SK-N-SH treated with all-trans-retinoic acid at 6 μM for 48 hours (cell line): ENCODE data around the gene ELAPOR1.

ENCODE experiments used
- ATAC-seq: fragments of 200-7000 bp; cut with Tn5 transposase; 3 replicates; pipeline ENCODE4 v1.9.1; 2020; ENCODE audit warnings: mild to moderate bottlenecking, moderate library complexity
- ARNTL ChIP-seq: fragments of 450-650 bp; formaldehyde crosslinking; IDR thresholded peaks from 2 replicates; pipeline ENCODE4 v1.5.0; 2020; ENCODE audit warnings: low read depth, mild to moderate bottlenecking, moderate library complexity, borderline replicate concordance
- BACH2 ChIP-seq: fragments of 250-450 bp; sonication (Bioruptor Pico); IDR thresholded peaks from 2 replicates; pipeline ENCODE4 v1.9.0; 2021; ENCODE audit warnings: mild to moderate bottlenecking, borderline replicate concordance
- CREB5 ChIP-seq: fragments of 250-450 bp; sonication (Bioruptor Pico); IDR thresholded peaks from 2 replicates; pipeline ENCODE4 v1.5.1; 2020; ENCODE audit warnings: low read depth, mild to moderate bottlenecking, moderate library complexity
- CSDC2 ChIP-seq: fragments of 250-450 bp; sonication (Bioruptor Pico); IDR thresholded peaks from 2 replicates; pipeline ENCODE4 v1.5.0; 2020; ENCODE audit warnings: mild to moderate bottlenecking, moderate library complexity
- CSRNP3 ChIP-seq: fragments of 250-450 bp; sonication (Bioruptor Pico); IDR thresholded peaks from 2 replicates; pipeline ENCODE4 v1.5.1; 2021; ENCODE audit warnings: mild to moderate bottlenecking, moderate library complexity
- ESRRG ChIP-seq: fragments of 250-450 bp; sonication (Bioruptor Pico); IDR thresholded peaks from 2 replicates; pipeline ENCODE4 v1.6.1; 2021; ENCODE audit warnings: mild to moderate bottlenecking
- GLIS3 ChIP-seq: fragments of 250-450 bp; sonication (Bioruptor Pico); IDR thresholded peaks from 2 replicates; pipeline ENCODE4 v1.5.0; 2020; ENCODE audit warnings: mild to moderate bottlenecking, moderate library complexity
- OSR1 ChIP-seq: fragments of 250-450 bp; sonication (Bioruptor Pico); IDR thresholded peaks from 2 replicates; pipeline ENCODE4 v1.8.0; 2022; ENCODE audit warnings: moderate library complexity, mild to moderate bottlenecking, inconsistent platforms
- PPARA ChIP-seq: fragments of 250-450 bp; sonication (Bioruptor Pico); IDR thresholded peaks from 2 replicates; pipeline ENCODE4 v1.5.0; 2020; ENCODE audit warnings: mild to moderate bottlenecking, borderline replicate concordance
- RARB ChIP-seq: fragments of 250-450 bp; sonication (Bioruptor Pico); IDR thresholded peaks from 2 replicates; pipeline ENCODE4 v1.8.0; 2021; ENCODE audit warnings: mild to moderate bottlenecking, moderate library complexity
- SNAI2 ChIP-seq: fragments of 250-450 bp; sonication (Bioruptor Pico); IDR thresholded peaks from 2 replicates; pipeline ENCODE4 v1.5.0; 2020; ENCODE audit warnings: mild to moderate bottlenecking, moderate library complexity
- TOX ChIP-seq: fragments of 250-450 bp; sonication (Bioruptor Pico); IDR thresholded peaks from 2 replicates; pipeline ENCODE4 v1.8.0; 2021; ENCODE audit warnings: mild to moderate bottlenecking, moderate library complexity, borderline replicate concordance
- ZC3H10 ChIP-seq: fragments of 250-450 bp; sonication (Bioruptor Pico); IDR thresholded peaks from 2 replicates; pipeline ENCODE4 v1.5.1; 2021; ENCODE audit warnings: mild to moderate bottlenecking, moderate library complexity
- ZFP3 ChIP-seq: fragments of 250-450 bp; sonication (Bioruptor Pico); IDR thresholded peaks from 2 replicates; pipeline ENCODE4 v1.5.0; 2020; ENCODE audit warnings: mild to moderate bottlenecking, moderate library complexity
- ZFP30 ChIP-seq: fragments of 450-650 bp; formaldehyde crosslinking; IDR thresholded peaks from 2 replicates; pipeline ENCODE4 v1.5.0; 2022; ENCODE audit warnings: mild to moderate bottlenecking, moderate library complexity
- ZNF70 ChIP-seq: fragments of 450-650 bp; formaldehyde crosslinking; IDR thresholded peaks from 2 replicates; pipeline ENCODE4 v1.5.0; 2020; ENCODE audit warnings: mild to moderate bottlenecking, moderate library complexity
- ZNF8 ChIP-seq: fragments of 450-650 bp; formaldehyde crosslinking; IDR thresholded peaks from 2 replicates; pipeline ENCODE4 v1.5.0; 2020; ENCODE audit warnings: mild to moderate bottlenecking, moderate library complexity
- TF ChIP-seq, protein P1 (sequence below): fragments of 250-450 bp; sonication (Bioruptor Pico); IDR thresholded peaks from 2 replicates; pipeline ENCODE4 v1.8.0; 2020; ENCODE audit warnings: mild to moderate bottlenecking, moderate library complexity, borderline replicate concordance
- TF ChIP-seq, protein P2 (sequence below): fragments of 250-450 bp; sonication (Bioruptor Pico); IDR thresholded peaks from 2 replicates; pipeline ENCODE4 v1.5.0; 2020; ENCODE audit warnings: mild to moderate bottlenecking, moderate library complexity

Gene ELAPOR1

GRCh38 chr1:109083923-109084322 lies 30.0 kb upstream of the ELAPOR1 start:
- TF ChIP-seq OSR1 (no peak), TOX (no peak), PPARA (CRISPR knock-in tag) (no peak), ZFP30 (CRISPR knock-in tag) (no peak), ESRRG (CRISPR knock-in tag) (no peak), ZFP3 (CRISPR knock-in tag) (no peak), GLIS3 (CRISPR knock-in tag) (no peak), ZNF8 (CRISPR knock-in tag) (no peak), RARB (CRISPR knock-in tag) (no peak), CREB5 (CRISPR knock-in tag) (no peak), ZNF70 (CRISPR knock-in tag) (no peak), ARNTL (no peak), CSDC2 (CRISPR knock-in tag) (no peak), ZC3H10 (CRISPR knock-in tag) (no peak), BACH2 (no peak)
- TF ChIP-seq, protein P1, sequence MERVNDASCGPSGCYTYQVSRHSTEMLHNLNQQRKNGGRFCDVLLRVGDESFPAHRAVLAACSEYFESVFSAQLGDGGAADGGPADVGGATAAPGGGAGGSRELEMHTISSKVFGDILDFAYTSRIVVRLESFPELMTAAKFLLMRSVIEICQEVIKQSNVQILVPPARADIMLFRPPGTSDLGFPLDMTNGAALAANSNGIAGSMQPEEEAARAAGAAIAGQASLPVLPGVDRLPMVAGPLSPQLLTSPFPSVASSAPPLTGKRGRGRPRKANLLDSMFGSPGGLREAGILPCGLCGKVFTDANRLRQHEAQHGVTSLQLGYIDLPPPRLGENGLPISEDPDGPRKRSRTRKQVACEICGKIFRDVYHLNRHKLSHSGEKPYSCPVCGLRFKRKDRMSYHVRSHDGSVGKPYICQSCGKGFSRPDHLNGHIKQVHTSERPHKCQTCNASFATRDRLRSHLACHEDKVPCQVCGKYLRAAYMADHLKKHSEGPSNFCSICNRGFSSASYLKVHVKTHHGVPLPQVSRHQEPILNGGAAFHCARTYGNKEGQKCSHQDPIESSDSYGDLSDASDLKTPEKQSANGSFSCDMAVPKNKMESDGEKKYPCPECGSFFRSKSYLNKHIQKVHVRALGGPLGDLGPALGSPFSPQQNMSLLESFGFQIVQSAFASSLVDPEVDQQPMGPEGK (CRISPR knock-in tag): no peak
- TF ChIP-seq, protein P2, sequence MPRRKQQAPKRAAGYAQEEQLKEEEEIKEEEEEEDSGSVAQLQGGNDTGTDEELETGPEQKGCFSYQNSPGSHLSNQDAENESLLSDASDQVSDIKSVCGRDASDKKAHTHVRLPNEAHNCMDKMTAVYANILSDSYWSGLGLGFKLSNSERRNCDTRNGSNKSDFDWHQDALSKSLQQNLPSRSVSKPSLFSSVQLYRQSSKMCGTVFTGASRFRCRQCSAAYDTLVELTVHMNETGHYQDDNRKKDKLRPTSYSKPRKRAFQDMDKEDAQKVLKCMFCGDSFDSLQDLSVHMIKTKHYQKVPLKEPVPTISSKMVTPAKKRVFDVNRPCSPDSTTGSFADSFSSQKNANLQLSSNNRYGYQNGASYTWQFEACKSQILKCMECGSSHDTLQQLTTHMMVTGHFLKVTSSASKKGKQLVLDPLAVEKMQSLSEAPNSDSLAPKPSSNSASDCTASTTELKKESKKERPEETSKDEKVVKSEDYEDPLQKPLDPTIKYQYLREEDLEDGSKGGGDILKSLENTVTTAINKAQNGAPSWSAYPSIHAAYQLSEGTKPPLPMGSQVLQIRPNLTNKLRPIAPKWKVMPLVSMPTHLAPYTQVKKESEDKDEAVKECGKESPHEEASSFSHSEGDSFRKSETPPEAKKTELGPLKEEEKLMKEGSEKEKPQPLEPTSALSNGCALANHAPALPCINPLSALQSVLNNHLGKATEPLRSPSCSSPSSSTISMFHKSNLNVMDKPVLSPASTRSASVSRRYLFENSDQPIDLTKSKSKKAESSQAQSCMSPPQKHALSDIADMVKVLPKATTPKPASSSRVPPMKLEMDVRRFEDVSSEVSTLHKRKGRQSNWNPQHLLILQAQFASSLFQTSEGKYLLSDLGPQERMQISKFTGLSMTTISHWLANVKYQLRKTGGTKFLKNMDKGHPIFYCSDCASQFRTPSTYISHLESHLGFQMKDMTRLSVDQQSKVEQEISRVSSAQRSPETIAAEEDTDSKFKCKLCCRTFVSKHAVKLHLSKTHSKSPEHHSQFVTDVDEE (CRISPR knock-in tag): no peak
- ATAC-seq: no peak

DNA sequence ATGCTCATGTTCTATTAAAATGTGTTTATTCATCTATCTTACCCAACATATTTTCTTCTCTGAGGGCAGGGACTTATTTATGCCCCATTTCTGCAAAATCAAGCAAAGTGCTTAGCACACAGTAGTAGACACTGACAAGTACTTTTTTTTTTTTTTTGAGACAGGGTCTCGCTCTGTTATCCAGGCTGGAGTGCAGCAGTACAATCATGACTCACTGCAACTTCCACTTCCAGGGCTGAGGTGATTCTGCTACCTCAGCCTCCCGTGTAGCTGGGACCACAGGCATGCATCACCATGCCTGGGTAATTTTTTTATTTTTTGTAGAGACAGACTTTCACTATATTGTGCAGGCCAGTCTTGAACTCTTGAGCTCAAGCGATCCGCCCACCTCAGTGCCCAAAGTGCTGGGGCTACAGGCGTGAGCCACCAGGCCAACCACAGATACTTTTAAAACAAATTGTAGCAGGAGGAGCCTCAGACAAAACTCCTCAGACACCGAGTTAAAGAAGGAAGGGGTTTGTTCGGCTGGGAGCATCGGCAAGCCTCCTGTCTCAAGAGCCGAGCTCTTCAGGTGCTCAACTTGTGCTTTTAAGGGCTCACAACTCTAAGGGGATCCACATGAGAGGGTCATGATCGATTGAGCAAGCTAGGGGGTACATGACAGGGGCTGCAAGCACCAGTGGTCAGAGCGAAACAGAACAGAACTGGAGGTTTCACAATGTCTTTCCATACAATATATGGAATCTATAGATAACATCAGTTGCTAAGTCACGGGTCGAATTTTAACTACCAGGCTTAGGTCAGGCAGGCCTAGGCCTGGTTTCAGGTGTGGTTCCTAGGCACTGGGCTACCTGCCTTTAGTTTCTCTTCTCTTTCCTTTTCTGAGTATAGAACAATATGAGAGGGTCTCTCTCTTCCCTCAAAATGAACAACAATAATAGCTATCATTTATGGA lies 29.1 kb upstream of the ELAPOR1 start:
- no peak; the same call in 2 of the 3 replicates for ATAC-seq
- TF ChIP-seq CREB5 (CRISPR knock-in tag): no peak
- TF ChIP-seq PPARA (CRISPR knock-in tag): no peak
- TF ChIP-seq, protein P1 (CRISPR knock-in tag): no peak
- TF ChIP-seq CSRNP3 (CRISPR knock-in tag): no peak
- no peak for TF ChIP-seq ZC3H10 (CRISPR knock-in tag)
- TF ChIP-seq, protein P2 (CRISPR knock-in tag): no peak
- no peak for TF ChIP-seq CSDC2 (CRISPR knock-in tag)
- TF ChIP-seq SNAI2 (CRISPR knock-in tag): no peak
- no peak for TF ChIP-seq ARNTL
